22Rv1 (cell line): ENCODE measurements around the gene LZTS3.

ENCODE experiments used
- CTCF ChIP-seq: fragments of 450-650 bp; IDR thresholded peaks from 2 replicates; pipeline ENCODE4 v1.5.1; 2017; ENCODE audit warnings: mild to moderate bottlenecking
- ZFX ChIP-seq: fragments of 450-650 bp; IDR thresholded peaks from 2 replicates; pipeline ENCODE4 v1.6.1; 2017; ENCODE audit warnings: antibody characterized with exemption, borderline replicate concordance

- peak; percentile 92 for TF ChIP-seq CTCF
- TF ChIP-seq ZFX = no peak
These were observed 57.9 kb downstream of the LZTS3 start for GRCh38 chr20:3115190-3116107.
